Activated naive CD4-positive, alpha-beta T cell treated with anti-CD3 and anti-CD28 coated beads, Interleukin-2, amount 50 U/mL, for 24 hours (primary cell): Measurements from ENCODE around the gene TMEM185B.
"Not testable (repeated sequence)": the region's sequence is repeated elsewhere in the genome, so short reads cannot be mapped to it uniquely, and the experiment has no call there.

Source experiments
- H3K27ac Mint-ChIP-seq: one replicate; pipeline ENCODE4 v1.8.0; 2021; ENCODE audit warnings: mild to moderate bottlenecking, mixed read lengths
- H3K27me3 Mint-ChIP-seq: one replicate; pipeline ENCODE4 v1.8.0; 2021; ENCODE audit warnings: mixed read lengths
- H3K36me3 Mint-ChIP-seq: one replicate; pipeline ENCODE4 v1.8.0; 2021; ENCODE audit warnings: mixed read lengths
- H3K4me1 Mint-ChIP-seq: one replicate; pipeline ENCODE4 v1.8.0; 2021; ENCODE audit warnings: mixed read lengths
- H3K4me3 Mint-ChIP-seq: one replicate; pipeline ENCODE4 v1.8.0; 2021; ENCODE audit warnings: mild to moderate bottlenecking, mixed read lengths
- H3K9me3 Mint-ChIP-seq: one replicate; pipeline ENCODE4 v1.8.0; 2021; ENCODE audit warnings: mixed read lengths

The TMEM185B gene

GRCh38 chr2:120223034-120223912, at the start of gene TMEM185B:
TMEM185B (minus strand) TSS chr2:120223400; CDS start chr2:120222976, 424 bp downstream.
- Mint-ChIP-seq H3K27me3 (no peaks in the 10 kb centered on the region), H3K4me1 (peaks cover 59% of the 10 kb centered on the region), H3K36me3 (peaks cover 29% of the 10 kb centered on the region), H3K27ac (peak within 1 kb of the TSS; percentile 84), H3K9me3 (peaks cover 4% of the 10 kb centered on the region), H3K4me3 (peak within 1 kb of the TSS; percentile 85)

GRCh38 chr2:120271711-120272379, 48.6 kb upstream of the TMEM185B start:
- H3K9me3 Mint-ChIP-seq: no peaks in the 10 kb centered on the region
- no peak overlapping the region for H3K4me3 Mint-ChIP-seq
- H3K27me3 Mint-ChIP-seq: no peaks in the 10 kb centered on the region
- H3K27ac Mint-ChIP-seq: no peak overlapping the region
- peaks cover 7% of the 10 kb centered on the region for H3K36me3 Mint-ChIP-seq
- H3K4me1 Mint-ChIP-seq: peaks cover 24% of the 10 kb centered on the region

- H3K9me3 Mint-ChIP-seq: no peaks in the 10 kb centered on the region
- peaks cover 29% of the 10 kb centered on the region for H3K4me1 Mint-ChIP-seq
- H3K27me3 Mint-ChIP-seq: no peaks in the 10 kb centered on the region
- peaks cover 7% of the 10 kb centered on the region for H3K36me3 Mint-ChIP-seq
- no peak overlapping the region for H3K4me3 Mint-ChIP-seq
- no peak overlapping the region for H3K27ac Mint-ChIP-seq
Measured at GRCh38 chr2:120269816-120270215, 46.6 kb upstream of the TMEM185B start.

- Mint-ChIP-seq H3K27me3 (no peaks in the 10 kb centered on the region), H3K4me1 (peaks cover 31% of the 10 kb centered on the region), H3K4me3 (no peak overlapping the region), H3K9me3 (no peaks in the 10 kb centered on the region), H3K27ac (no peak overlapping the region), H3K36me3 (peaks cover 7% of the 10 kb centered on the region)
Measured at GRCh38 chr2:120269076-120269744, 46.0 kb upstream of the TMEM185B start.

GRCh38 chr2:120267348-120267747, 44.1 kb upstream of the TMEM185B start:
- no peaks in the 10 kb centered on the region for H3K27me3 Mint-ChIP-seq
- H3K4me1 Mint-ChIP-seq: peaks cover 27% of the 10 kb centered on the region
- no peaks in the 10 kb centered on the region for H3K9me3 Mint-ChIP-seq
- no peak overlapping the region for H3K27ac Mint-ChIP-seq
- no peak overlapping the region for H3K4me3 Mint-ChIP-seq
- peaks cover 6% of the 10 kb centered on the region for H3K36me3 Mint-ChIP-seq

GRCh38 chr2:120265006-120265405, 41.8 kb upstream of the TMEM185B start:
- H3K9me3 Mint-ChIP-seq: no peaks in the 10 kb centered on the region
- H3K4me3 Mint-ChIP-seq: no peak overlapping the region
- peaks cover 23% of the 10 kb centered on the region for H3K4me1 Mint-ChIP-seq
- H3K27ac Mint-ChIP-seq: no peak overlapping the region
- H3K27me3 Mint-ChIP-seq: no peaks in the 10 kb centered on the region
- peaks cover 11% of the 10 kb centered on the region for H3K36me3 Mint-ChIP-seq

- H3K27ac Mint-ChIP-seq: no peak overlapping the region
- peaks cover 7% of the 10 kb centered on the region for H3K36me3 Mint-ChIP-seq
- H3K4me3 Mint-ChIP-seq: no peak overlapping the region
- H3K27me3 Mint-ChIP-seq: no peaks in the 10 kb centered on the region
- no peaks in the 10 kb centered on the region for H3K9me3 Mint-ChIP-seq
- peaks cover 18% of the 10 kb centered on the region for H3K4me1 Mint-ChIP-seq
Measured at GRCh38 chr2:120262761-120263428, 39.7 kb upstream of the TMEM185B start.

GRCh38 chr2:120262150-120262549, 39.0 kb upstream of the TMEM185B start:
- Mint-ChIP-seq H3K4me3 (no peak overlapping the region), H3K9me3 (no peaks in the 10 kb centered on the region), H3K27me3 (no peaks in the 10 kb centered on the region), H3K36me3 (peaks cover 7% of the 10 kb centered on the region), H3K27ac (no peak overlapping the region), H3K4me1 (peaks cover 22% of the 10 kb centered on the region)

- Mint-ChIP-seq H3K27me3 (no peaks in the 10 kb centered on the region), H3K36me3 (peaks cover 7% of the 10 kb centered on the region), H3K4me1 (peaks cover 23% of the 10 kb centered on the region), H3K9me3 (no peaks in the 10 kb centered on the region), H3K27ac (no peak overlapping the region), H3K4me3 (no peak overlapping the region)
Measured at GRCh38 chr2:120261387-120262006, 38.3 kb upstream of the TMEM185B start.

GRCh38 chr2:120260736-120261135, 37.5 kb upstream of the TMEM185B start:
- peaks cover 30% of the 10 kb centered on the region for H3K4me1 Mint-ChIP-seq
- peaks cover 10% of the 10 kb centered on the region for H3K36me3 Mint-ChIP-seq
- H3K9me3 Mint-ChIP-seq: no peaks in the 10 kb centered on the region
- peak overlapping the region; percentile 31 for H3K27ac Mint-ChIP-seq
- no peaks in the 10 kb centered on the region for H3K27me3 Mint-ChIP-seq
- no peak overlapping the region for H3K4me3 Mint-ChIP-seq

GRCh38 chr2:120259939-120260338, 36.7 kb upstream of the TMEM185B start:
- H3K27ac Mint-ChIP-seq, H3K27me3 Mint-ChIP-seq, H3K36me3 Mint-ChIP-seq, H3K4me3 Mint-ChIP-seq, H3K9me3 Mint-ChIP-seq: not testable (repeated sequence)
- H3K4me1 Mint-ChIP-seq: peaks cover 37% of the 10 kb centered on the region

- Mint-ChIP-seq H3K27me3 (no peaks in the 10 kb centered on the region), H3K36me3 (peaks cover 10% of the 10 kb centered on the region), H3K4me3 (no peak overlapping the region)
Measured at GRCh38 chr2:120258196-120258595, 35.0 kb upstream of the TMEM185B start.

GRCh38 chr2:120257522-120257921, 34.3 kb upstream of the TMEM185B start:
- Mint-ChIP-seq H3K36me3 (peaks cover 10% of the 10 kb centered on the region), H3K4me1 (peaks cover 50% of the 10 kb centered on the region), H3K9me3 (no peaks in the 10 kb centered on the region), H3K4me3 (no peak overlapping the region), H3K27me3 (no peaks in the 10 kb centered on the region), H3K27ac (no peak overlapping the region)

More at GRCh38 chr2:120258196-120258595, 35.0 kb upstream of the TMEM185B start:
- H3K4me1 Mint-ChIP-seq: peaks cover 50% of the 10 kb centered on the region
- H3K9me3 Mint-ChIP-seq: no peaks in the 10 kb centered on the region
- no peak overlapping the region for H3K27ac Mint-ChIP-seq

- Mint-ChIP-seq H3K27me3 (no peaks in the 10 kb centered on the region), H3K27ac (peak overlapping the region; percentile 31), H3K4me1 (peaks cover 59% of the 10 kb centered on the region), H3K9me3 (no peaks in the 10 kb centered on the region), H3K4me3 (no peak overlapping the region), H3K36me3 (peaks cover 10% of the 10 kb centered on the region)
Measured at GRCh38 chr2:120256651-120257000, 33.4 kb upstream of the TMEM185B start.
